WERI-Rb-1 (cell line): ENCODE data around the gene PIH1D1.

Source experiments
- DNase-seq: peaks from one replicate; pipeline ENCODE4 v3.0.0-alpha.2; 2020
- H3K27ac ChIP-seq: fragments of 250-450 bp; sonication (Bioruptor Pico); 2 replicates; pipeline ENCODE4 v1.5.1; 2020; ENCODE audit warnings: mild to moderate bottlenecking, moderate library complexity
- H3K27me3 ChIP-seq: fragments of 250-450 bp; sonication (Bioruptor Pico); 2 replicates; pipeline ENCODE4 v1.5.1; 2021; ENCODE audit warnings: mild to moderate bottlenecking, low read depth, moderate library complexity; ENCODE audit not compliant: insufficient read depth, severe bottlenecking
- H3K36me3 ChIP-seq: fragments of 250-450 bp; sonication (Bioruptor Pico); 2 replicates; pipeline ENCODE4 v1.5.1; 2020; ENCODE audit warnings: mild to moderate bottlenecking, moderate library complexity
- H3K4me3 ChIP-seq: 2 replicates; pipeline ENCODE4 v1.5.1; 2011; ENCODE audit warnings: low read depth, mild to moderate bottlenecking, control low read depth, low read length
- H3K9me3 ChIP-seq: fragments of 250-450 bp; sonication (Bioruptor Pico); 2 replicates; pipeline ENCODE4 v1.5.1; 2021; ENCODE audit warnings: mild to moderate bottlenecking, moderate library complexity; ENCODE audit not compliant: severe bottlenecking
- TF ChIP-seq, protein P1 (sequence below): IDR thresholded peaks from 2 replicates; pipeline ENCODE4 v1.5.1; 2011; ENCODE audit warnings: low read depth, mild to moderate bottlenecking, control low read depth, inconsistent platforms, low read length

Gene PIH1D1

DNA sequence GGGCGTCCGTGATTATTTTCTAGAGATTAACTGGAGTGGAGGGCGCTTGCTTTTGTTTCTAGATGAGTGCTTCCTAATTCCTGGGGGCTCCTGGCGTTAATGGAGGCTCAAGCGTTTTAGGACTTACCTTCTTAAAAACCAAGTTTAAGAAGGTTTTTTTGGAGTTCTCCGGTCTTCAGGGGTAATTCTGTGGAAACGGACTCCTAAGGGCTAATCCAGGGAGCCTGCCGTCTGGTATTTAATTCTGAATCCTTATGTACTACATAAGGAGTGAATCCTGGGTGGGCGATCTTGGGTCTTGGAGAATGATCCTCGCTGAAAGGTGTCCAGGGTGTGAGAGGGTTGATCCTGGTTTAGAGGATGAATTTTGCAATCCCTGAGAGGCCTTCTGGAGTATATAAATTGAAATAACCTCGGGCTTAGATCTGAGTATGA is 45.0 kb upstream of the PIH1D1 start:
- TF ChIP-seq, protein P1, sequence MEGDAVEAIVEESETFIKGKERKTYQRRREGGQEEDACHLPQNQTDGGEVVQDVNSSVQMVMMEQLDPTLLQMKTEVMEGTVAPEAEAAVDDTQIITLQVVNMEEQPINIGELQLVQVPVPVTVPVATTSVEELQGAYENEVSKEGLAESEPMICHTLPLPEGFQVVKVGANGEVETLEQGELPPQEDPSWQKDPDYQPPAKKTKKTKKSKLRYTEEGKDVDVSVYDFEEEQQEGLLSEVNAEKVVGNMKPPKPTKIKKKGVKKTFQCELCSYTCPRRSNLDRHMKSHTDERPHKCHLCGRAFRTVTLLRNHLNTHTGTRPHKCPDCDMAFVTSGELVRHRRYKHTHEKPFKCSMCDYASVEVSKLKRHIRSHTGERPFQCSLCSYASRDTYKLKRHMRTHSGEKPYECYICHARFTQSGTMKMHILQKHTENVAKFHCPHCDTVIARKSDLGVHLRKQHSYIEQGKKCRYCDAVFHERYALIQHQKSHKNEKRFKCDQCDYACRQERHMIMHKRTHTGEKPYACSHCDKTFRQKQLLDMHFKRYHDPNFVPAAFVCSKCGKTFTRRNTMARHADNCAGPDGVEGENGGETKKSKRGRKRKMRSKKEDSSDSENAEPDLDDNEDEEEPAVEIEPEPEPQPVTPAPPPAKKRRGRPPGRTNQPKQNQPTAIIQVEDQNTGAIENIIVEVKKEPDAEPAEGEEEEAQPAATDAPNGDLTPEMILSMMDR: no peak
- H3K9me3 ChIP-seq: no peaks in the 10 kb centered on the region
- peaks cover 61% of the 10 kb centered on the region for H3K36me3 ChIP-seq
- no peaks in the 10 kb centered on the region for H3K27me3 ChIP-seq
- DNase-seq: no peak
- H3K27ac ChIP-seq: peak overlapping the region; percentile 95
- H3K4me3 ChIP-seq: peak overlapping the region; percentile 99

DNA sequence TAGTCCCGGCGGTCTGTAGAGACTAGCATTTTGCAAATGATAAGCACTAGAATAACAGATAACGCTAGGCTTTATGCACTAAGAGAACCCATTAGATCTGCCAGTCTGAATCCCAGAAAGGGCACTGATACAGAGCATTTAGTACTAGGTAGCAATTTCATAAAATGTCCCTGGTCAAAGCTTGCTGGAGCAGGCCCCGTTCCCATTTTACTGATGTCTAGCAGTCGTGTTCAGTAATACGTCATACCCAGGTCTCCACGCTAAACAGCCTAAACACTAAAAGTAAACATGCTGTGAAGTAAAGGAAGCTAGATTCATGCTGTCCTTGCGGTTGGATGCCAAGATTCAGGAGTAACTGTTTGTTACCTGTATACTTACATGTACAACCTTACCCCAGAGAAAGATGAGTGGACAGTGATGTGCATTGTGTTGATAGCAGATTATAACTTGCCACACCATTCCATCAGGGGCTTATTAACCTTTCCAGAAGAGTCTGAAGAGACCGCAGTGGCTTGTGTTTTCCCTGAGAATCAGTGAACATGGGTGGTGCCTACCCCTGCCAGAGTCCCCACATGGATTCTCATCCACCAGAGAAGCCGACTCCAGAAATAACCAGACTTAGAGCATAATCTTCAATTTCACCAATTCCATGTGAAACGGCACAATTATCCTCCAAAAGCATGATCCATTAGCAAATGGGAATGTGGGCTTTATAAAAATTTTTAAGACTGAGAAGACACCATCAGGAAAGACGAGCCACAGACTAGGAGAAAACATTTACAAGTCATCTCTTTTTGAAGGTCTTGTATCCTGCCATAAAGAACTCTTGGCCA is 41.2 kb upstream of the PIH1D1 start:
- H3K36me3 ChIP-seq: peaks cover 73% of the 10 kb centered on the region

DNA sequence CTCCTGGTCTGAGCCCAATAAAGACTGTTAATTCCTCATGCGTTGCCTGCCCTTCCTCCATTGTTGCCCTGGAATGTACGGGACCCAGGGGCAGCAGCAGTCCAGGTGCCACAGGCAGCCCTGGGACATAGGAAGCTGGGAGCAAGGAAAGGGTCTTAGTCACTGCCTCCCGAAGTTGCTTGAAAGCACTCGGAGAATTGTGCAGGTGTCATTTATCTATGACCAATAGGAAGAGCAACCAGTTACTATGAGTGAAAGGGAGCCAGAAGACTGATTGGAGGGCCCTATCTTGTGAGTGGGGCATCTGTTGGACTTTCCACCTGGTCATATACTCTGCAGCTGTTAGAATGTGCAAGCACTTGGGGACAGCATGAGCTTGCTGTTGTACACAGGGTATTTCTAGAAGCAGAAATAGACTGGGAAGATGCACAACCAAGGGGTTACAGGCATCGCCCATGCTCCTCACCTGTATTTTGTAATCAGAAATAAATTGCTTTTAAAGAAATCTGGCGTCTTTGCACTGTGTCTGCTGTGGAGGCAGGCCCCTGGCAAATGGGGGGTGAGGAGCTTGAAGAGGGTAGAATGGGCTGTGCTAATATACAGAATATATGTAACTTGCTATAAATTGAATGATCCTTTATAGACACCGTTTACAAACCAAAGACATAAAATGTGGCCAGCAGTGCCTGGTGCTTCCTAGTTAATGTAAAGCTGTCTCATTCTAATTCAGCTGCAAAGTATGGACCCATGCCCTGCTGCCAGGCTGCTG is 40.4 kb upstream of the PIH1D1 start:
- H3K9me3 ChIP-seq: no peaks in the 10 kb centered on the region
- H3K4me3 ChIP-seq: no peak overlapping the region
- no peaks in the 10 kb centered on the region for H3K27me3 ChIP-seq
- TF ChIP-seq, protein P1: no peak
- no peak for DNase-seq
- peaks cover 69% of the 10 kb centered on the region for H3K36me3 ChIP-seq
- no peak overlapping the region for H3K27ac ChIP-seq

More for the DNA sequence above, 41.2 kb upstream of the PIH1D1 start:
- Histone ChIP-seq H3K9me3 (no peaks in the 10 kb centered on the region), H3K27me3 (no peaks in the 10 kb centered on the region), H3K27ac (peak overlapping the region; percentile 7; the same call in 1 of the 2 replicates), H3K4me3 (no peak overlapping the region)
- TF ChIP-seq, protein P1: no peak
- DNase-seq: no peak

DNA sequence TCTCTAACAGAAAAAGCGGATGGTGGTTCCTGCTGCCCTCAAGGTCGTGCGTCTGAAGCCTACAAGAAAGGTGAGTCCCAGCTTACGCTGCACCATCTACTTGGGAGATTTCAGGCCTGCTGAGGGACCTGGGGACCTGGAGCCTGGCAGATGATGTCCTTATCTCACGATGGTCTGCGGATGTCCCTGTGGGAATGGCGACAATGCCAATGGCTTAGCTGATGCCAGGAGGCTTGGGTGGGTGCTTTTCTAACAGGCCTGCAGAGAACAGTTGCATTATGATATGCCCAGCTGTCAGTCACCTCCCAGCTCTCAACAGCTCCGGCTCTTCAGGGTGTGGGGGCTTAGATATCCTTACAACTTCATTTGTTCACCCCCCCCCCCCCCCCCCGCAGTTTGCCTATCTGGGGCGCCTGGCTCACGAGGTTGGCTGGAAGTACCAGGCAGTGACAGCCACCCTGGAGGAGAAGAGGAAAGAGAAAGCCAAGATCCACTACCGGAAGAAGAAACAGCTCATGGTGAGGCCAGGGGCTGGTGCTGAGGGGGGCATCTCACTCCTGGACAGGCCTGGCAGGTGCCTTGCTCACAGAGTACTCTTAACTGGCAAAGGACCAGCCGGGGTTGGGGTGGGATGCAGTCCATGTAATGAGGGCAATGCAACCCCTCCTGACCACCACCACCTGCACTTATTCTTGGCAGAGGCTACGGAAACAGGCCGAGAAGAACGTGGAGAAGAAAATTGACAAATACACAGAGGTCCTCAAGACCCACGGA is 39.6 kb upstream of the PIH1D1 start:
- peaks cover 61% of the 10 kb centered on the region for H3K36me3 ChIP-seq

More for the DNA sequence above, 39.6 kb upstream of the PIH1D1 start:
- no peak for DNase-seq
- Histone ChIP-seq H3K27ac (no peak overlapping the region; the same call in 1 of the 2 replicates), H3K9me3 (peaks cover 2% of the 10 kb centered on the region), H3K4me3 (no peak overlapping the region), H3K27me3 (no peaks in the 10 kb centered on the region)
- TF ChIP-seq, protein P1: no peak
